Colonic mucosa (tissue), 4 donors: Measurements from ENCODE around the gene ACTN2. TPM values are rescaled to one million over a fixed set of nuclear protein-coding genes. Genes with fewer than 3 reads are reported as not detected.

Experiments
- DNase-seq: peaks from one replicate; pipeline ENCODE4 v3.0.0-alpha.2; 2020
- H3K27ac ChIP-seq: fragments of 200-600 bp; one replicate; pipeline ENCODE4 v1.8.0; 2021
- H3K27me3 ChIP-seq: fragments of 200-600 bp; one replicate; pipeline ENCODE4 v1.8.0; 2021
- H3K36me3 ChIP-seq: fragments of 200-600 bp; one replicate; pipeline ENCODE4 v1.8.0; 2021
- H3K4me1 ChIP-seq: fragments of 200-600 bp; one replicate; pipeline ENCODE4 v1.8.0; 2021; ENCODE audit warnings: mild to moderate bottlenecking
- H3K4me3 ChIP-seq: fragments of 200-600 bp; one replicate; pipeline ENCODE4 v1.8.0; 2021
- H3K9ac ChIP-seq, 2 donors: one replicate each; pipeline ENCODE4 v1.7.0; 2013; ENCODE audit warnings: control low read depth in 2 of 2, low read depth in 2 of 2, low read length in 2 of 2
- H3K9me3 ChIP-seq: fragments of 200-600 bp; one replicate; pipeline ENCODE4 v1.8.0; 2021
- intact Hi-C: fragments of 100-400 bp; cut with DNase I; formaldehyde crosslinking; loops from one replicate; pipeline ENCODE4 v1.14.1; 2022
- total RNA-seq, 2 donors: library from RNA; stranded (reverse); fragmentation: NEBNext Ultra II Directional in 1 of 2; extraction: Animal tissue kit (Norgen Biotek cat#: 25700) in 1 of 2; gene quantifications; one replicate each; pipeline ENCODE4 v1.2.1, GENCODE V29; 2021
- TF ChIP-seq, protein P1 (sequence below): fragments of 200-600 bp; IDR thresholded peaks from one replicate; pipeline ENCODE4 v1.8.0; 2022; ENCODE audit warnings: antibody characterized with exemption, mild to moderate bottlenecking
- donor health status: healthy.
- donor health status: DM: no; HTN: no; CAD: no.
- donor health status: DM: no; HTN: no; CAD: no.

The ACTN2 gene
- total RNA-seq, 2 donors from 2014 or later: 0.05 to 0.72 TPM

DNA sequence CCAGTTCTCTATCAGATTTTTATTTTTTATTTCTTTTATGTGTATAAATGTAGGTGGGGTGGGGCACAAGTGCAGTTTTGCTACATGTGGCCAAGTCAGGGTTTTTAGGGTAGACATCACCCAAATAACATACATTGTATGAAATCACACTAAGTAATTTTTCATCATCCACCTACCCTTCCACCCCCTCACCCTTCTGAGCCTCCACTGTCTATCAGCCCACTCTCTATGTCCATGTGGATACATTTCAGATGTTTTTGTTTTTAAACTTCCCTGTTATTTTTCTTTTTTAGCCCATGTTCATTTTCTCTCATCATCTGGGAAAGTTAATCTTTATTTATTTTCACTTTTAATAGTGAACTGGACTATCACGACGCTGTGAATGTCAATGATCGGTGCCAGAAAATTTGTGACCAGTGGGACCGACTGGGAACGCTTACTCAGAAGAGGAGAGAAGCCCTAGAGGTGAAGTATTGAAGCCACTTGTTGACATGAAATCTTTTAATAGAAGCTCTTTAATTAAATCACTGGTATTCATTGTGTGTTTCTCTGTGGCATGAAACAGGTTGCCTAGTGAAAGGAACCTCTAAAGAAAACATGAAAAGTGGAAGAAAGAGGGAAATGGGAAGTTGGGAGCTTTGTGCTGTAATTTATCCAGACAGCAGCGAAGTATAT lies 61.1 kb downstream of the ACTN2 start:
- Histone ChIP-seq H3K4me1 (no peaks in the 10 kb centered on the region), H3K9ac (no peak overlapping the region), H3K9me3 (no peaks in the 10 kb centered on the region), H3K4me3 (no peak overlapping the region), H3K27ac (no peak overlapping the region), H3K36me3 (no peaks in the 10 kb centered on the region), H3K27me3 (no peaks in the 10 kb centered on the region)
- TF ChIP-seq, protein P1, sequence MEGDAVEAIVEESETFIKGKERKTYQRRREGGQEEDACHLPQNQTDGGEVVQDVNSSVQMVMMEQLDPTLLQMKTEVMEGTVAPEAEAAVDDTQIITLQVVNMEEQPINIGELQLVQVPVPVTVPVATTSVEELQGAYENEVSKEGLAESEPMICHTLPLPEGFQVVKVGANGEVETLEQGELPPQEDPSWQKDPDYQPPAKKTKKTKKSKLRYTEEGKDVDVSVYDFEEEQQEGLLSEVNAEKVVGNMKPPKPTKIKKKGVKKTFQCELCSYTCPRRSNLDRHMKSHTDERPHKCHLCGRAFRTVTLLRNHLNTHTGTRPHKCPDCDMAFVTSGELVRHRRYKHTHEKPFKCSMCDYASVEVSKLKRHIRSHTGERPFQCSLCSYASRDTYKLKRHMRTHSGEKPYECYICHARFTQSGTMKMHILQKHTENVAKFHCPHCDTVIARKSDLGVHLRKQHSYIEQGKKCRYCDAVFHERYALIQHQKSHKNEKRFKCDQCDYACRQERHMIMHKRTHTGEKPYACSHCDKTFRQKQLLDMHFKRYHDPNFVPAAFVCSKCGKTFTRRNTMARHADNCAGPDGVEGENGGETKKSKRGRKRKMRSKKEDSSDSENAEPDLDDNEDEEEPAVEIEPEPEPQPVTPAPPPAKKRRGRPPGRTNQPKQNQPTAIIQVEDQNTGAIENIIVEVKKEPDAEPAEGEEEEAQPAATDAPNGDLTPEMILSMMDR: no peak
- no peak for DNase-seq
- intact Hi-C loops: no loop called here

DNA sequence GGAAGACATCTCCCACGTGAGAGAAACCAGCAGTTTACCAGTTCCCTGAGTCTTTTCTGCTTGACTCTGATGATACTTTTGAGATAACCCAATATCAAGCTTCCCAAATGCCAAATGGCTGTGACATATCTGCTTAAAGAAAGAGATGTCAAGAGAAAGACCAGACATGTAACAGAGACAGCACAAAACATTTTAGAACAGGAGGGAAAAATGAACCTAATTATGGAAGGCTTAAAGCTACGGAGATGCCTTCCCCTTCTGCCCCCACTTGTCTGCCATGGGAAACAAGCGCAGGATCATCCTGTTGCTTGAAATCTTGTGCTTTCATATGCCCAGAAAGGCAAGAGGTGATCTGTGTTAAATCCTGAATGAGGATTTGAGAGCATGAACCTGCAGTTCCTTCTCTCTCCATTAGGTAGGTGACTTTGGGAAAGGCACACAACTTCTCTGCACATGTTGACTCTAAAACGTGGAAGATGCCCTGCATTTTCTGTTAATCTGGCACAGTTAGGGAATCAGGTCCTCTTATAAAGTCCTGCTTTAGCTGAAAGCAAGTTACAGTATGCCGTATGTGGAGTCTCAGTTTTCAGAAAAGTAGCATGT lies 62.1 kb downstream of the ACTN2 start:
- no peak for DNase-seq
- Histone ChIP-seq H3K27ac (no peak overlapping the region), H3K27me3 (no peaks in the 10 kb centered on the region), H3K4me3 (no peak overlapping the region), H3K4me1 (no peaks in the 10 kb centered on the region), H3K36me3 (no peaks in the 10 kb centered on the region), H3K9me3 (no peaks in the 10 kb centered on the region), H3K9ac (no peak overlapping the region)
- intact Hi-C loops: no loop called here
- TF ChIP-seq, protein P1: no peak

DNA sequence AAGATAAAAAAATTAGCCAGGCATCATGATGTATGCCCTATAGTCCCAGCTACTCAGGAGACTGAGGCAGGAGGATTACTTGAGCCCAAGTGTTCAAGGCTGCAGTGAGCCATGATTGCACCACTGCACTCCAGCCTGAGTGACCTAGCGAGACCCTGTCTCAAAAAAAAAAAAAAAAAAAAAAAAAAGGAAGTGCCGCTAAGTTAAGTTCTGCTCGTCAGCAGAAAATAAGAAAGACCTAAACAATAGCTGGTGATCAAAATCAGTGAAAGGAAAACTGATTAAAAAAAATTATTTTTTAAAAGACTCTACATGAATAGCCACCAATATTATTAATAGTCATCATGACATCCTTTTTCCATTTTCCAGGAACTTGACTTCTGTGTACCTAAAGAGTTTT lies 64.6 kb downstream of the ACTN2 start:
- intact Hi-C loops: no loop called here
- H3K36me3 ChIP-seq: no peaks in the 10 kb centered on the region
- TF ChIP-seq, protein P1: no peak
- no peak for DNase-seq
- no peaks in the 10 kb centered on the region for H3K9me3 ChIP-seq
- no peak overlapping the region for H3K9ac ChIP-seq
- no peaks in the 10 kb centered on the region for H3K4me1 ChIP-seq
- no peak overlapping the region for H3K27ac ChIP-seq
- H3K4me3 ChIP-seq: no peak overlapping the region
- no peaks in the 10 kb centered on the region for H3K27me3 ChIP-seq

DNA sequence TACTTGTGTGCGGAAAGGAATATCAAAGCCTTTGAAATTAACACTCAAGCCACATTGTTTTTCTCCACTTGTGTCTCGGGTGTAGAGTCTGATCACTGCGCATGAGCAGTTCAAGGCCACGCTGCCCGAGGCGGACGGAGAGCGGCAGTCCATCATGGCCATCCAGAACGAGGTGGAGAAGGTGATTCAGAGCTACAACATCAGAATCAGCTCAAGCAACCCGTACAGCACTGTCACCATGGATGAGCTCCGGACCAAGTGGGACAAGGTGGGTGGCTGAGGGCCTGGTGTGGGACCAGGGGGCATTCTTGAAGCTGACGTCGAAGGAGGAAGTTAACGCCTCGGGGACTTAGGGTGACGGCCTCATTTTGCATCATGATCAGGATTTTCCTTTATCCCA lies 65.1 kb downstream of the ACTN2 start:
- Histone ChIP-seq H3K4me3 (no peak overlapping the region), H3K36me3 (no peaks in the 10 kb centered on the region), H3K9ac (no peak overlapping the region), H3K27ac (no peak overlapping the region), H3K27me3 (no peaks in the 10 kb centered on the region), H3K9me3 (no peaks in the 10 kb centered on the region), H3K4me1 (no peaks in the 10 kb centered on the region)
- no peak for DNase-seq
- TF ChIP-seq, protein P1: no peak
- intact Hi-C loops: no loop called here

DNA sequence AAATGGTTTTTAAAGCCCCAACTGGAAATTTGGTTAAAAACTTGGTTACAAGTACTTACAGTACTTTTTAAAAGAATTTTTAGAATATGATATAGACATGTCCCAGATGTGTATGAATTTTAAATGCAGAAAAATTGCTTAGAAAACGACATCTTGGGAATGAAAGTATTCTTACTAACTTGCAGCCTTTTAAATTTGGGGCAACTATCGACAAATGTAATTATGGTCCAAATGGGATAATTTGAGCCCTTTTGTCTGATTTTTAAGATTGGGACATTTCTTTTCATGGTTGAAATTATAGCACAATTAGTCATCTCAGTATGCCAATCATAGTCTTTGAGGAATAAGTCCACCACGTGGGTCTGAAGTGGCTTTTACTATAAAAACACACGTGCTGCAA lies 65.6 kb downstream of the ACTN2 start:
- H3K27me3 ChIP-seq: no peaks in the 10 kb centered on the region
- H3K4me1 ChIP-seq: no peaks in the 10 kb centered on the region
- no peak for DNase-seq
- intact Hi-C loops: no loop called here
- H3K27ac ChIP-seq: no peak overlapping the region
- H3K9me3 ChIP-seq: no peaks in the 10 kb centered on the region
- H3K9ac ChIP-seq: no peak overlapping the region
- H3K4me3 ChIP-seq: no peak overlapping the region
- H3K36me3 ChIP-seq: no peaks in the 10 kb centered on the region
- TF ChIP-seq, protein P1: no peak
